Prostate gland (tissue), 2 donors: ENCODE measurements around the gene NTM.

ENCODE experiments used
- POLR2A ChIP-seq: fragments of 450-650 bp; IDR thresholded peaks from one replicate; pipeline ENCODE4 v1.6.1; 2016; ENCODE audit warnings: antibody characterized with exemption, mild to moderate bottlenecking
- TF ChIP-seq, protein P1 (sequence below), 4 experiments: fragments of 200-600 bp in 2 of 4; fragments of 450-650 bp in 2 of 4; sonication (generic) in 2 of 4; IDR thresholded peaks; 1 replicate in 3 of 4; 2 replicates in 1 of 4; pipeline ENCODE4 v1.5.1; 2016 to 2019; ENCODE audit warnings: antibody characterized with exemption in 4 of 4, mild to moderate bottlenecking in 2 of 4, moderate library complexity in 2 of 4

DNA sequence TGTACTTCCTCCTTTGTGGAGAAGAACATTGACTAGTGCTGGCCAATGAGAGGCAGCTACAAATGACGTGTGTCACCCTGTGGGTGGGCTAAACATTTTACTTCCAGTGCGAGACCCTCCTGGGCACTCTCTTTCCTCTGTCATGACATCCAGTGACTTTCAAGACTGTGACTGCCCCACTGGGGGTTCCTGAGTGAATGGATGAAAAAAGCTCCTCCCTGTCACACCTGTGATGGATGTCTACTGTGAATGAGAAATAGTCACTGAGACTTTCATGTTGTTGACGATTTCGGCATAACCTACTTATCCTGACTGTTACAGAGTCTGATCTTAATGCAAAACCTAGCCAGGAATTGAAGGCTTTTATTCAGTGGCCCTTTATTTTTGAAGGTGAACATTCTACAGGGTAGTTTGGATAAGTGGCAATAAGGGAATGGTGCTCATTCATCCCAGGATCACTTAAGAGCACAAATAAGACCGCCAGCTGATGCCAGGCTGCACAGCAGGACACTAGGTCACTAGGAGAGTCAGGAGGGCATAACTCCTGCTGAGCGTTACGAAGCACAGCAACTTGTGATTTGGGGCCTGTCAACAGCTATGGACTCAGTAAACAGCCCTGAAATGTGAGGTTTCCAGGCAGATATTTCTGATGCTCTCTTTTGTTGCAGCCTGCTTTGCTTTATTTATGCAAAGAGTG lies 636.6 kb downstream of the NTM start:
- no peak for TF ChIP-seq POLR2A
- TF ChIP-seq, protein P1, sequence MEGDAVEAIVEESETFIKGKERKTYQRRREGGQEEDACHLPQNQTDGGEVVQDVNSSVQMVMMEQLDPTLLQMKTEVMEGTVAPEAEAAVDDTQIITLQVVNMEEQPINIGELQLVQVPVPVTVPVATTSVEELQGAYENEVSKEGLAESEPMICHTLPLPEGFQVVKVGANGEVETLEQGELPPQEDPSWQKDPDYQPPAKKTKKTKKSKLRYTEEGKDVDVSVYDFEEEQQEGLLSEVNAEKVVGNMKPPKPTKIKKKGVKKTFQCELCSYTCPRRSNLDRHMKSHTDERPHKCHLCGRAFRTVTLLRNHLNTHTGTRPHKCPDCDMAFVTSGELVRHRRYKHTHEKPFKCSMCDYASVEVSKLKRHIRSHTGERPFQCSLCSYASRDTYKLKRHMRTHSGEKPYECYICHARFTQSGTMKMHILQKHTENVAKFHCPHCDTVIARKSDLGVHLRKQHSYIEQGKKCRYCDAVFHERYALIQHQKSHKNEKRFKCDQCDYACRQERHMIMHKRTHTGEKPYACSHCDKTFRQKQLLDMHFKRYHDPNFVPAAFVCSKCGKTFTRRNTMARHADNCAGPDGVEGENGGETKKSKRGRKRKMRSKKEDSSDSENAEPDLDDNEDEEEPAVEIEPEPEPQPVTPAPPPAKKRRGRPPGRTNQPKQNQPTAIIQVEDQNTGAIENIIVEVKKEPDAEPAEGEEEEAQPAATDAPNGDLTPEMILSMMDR (IDR thresholded peaks at IDR 0.05): no peak
